DOHH2 (cell line): ENCODE results near the gene GANAB.

ENCODE experiments used
- H3F3A ChIP-seq: fragments of 200-600 bp; sonication (generic), shearing (Covaris generic); 2 replicates; pipeline ENCODE4 v1.6.0; 2016; ENCODE audit warnings: antibody characterized with exemption, mild to moderate bottlenecking; ENCODE audit not compliant: control insufficient read depth, insufficient read depth
- H3K27ac ChIP-seq: fragments of 200-600 bp; sonication (generic); 2 replicates; pipeline ENCODE4 v1.5.1; 2014; ENCODE audit warnings: low read depth, mild to moderate bottlenecking, low read length, moderate library complexity
- H3K27me3 ChIP-seq: fragments of 200-600 bp; sonication (generic); 2 replicates; pipeline ENCODE4 v1.6.1; 2014; ENCODE audit warnings: mild to moderate bottlenecking, low read length, mixed read lengths; ENCODE audit not compliant: control insufficient read depth
- H3K36me3 ChIP-seq: fragments of 200-600 bp; sonication (generic); 2 replicates; pipeline ENCODE4 v1.6.1; 2014; ENCODE audit warnings: mild to moderate bottlenecking, low read length, moderate library complexity, mixed read lengths; ENCODE audit not compliant: control insufficient read depth
- H3K4me1 ChIP-seq: fragments of 200-600 bp; sonication (generic); 2 replicates; pipeline ENCODE4 v1.6.1; 2014; ENCODE audit warnings: mild to moderate bottlenecking, low read length, mixed read lengths; ENCODE audit not compliant: control insufficient read depth
- H3K4me2 ChIP-seq: fragments of 200-600 bp; sonication (generic); 2 replicates; pipeline ENCODE4 v1.6.0; 2014; ENCODE audit warnings: mild to moderate bottlenecking, low read length, moderate library complexity
- H3K4me3 ChIP-seq: fragments of 200-600 bp; sonication (generic); 2 replicates; pipeline ENCODE4 v1.5.1; 2014; ENCODE audit warnings: mild to moderate bottlenecking, low read length, mixed read lengths
- H3K79me2 ChIP-seq: fragments of 200-600 bp; sonication (generic); 2 replicates; pipeline ENCODE4 v1.6.1; 2014; ENCODE audit warnings: mild to moderate bottlenecking, low read length, mixed read lengths; ENCODE audit not compliant: control insufficient read depth
- H3K9me2 ChIP-seq: fragments of 200-600 bp; sonication (generic); replicated peaks from 2 replicates; pipeline ENCODE4 v1.6.1; 2014; ENCODE audit warnings: mild to moderate bottlenecking, low read length, mixed read lengths; ENCODE audit not compliant: control insufficient read depth
- H3K9me3 ChIP-seq: fragments of 200-600 bp; sonication (generic); 2 replicates; pipeline ENCODE4 v1.6.1; 2014; ENCODE audit warnings: antibody characterized with exemption, low read length, mixed read lengths; ENCODE audit not compliant: control insufficient read depth, insufficient read depth
- H4K20me1 ChIP-seq: fragments of 200-600 bp; sonication (generic); 2 replicates; pipeline ENCODE4 v1.6.0; 2014; ENCODE audit warnings: low read depth, mild to moderate bottlenecking, antibody characterized with exemption, low read length, moderate library complexity; ENCODE audit not compliant: control insufficient read depth, insufficient read depth
- EZH2phosphoT487 ChIP-seq: fragments of 200-600 bp; sonication (generic); IDR thresholded peaks from 2 replicates; pipeline ENCODE4 v1.6.1; 2017; ENCODE audit warnings: borderline replicate concordance, mild to moderate bottlenecking, antibody characterized with exemption, low read length, moderate library complexity, mixed read lengths
- TF ChIP-seq, protein P1 (sequence below): fragments of 200-600 bp; sonication (generic); IDR thresholded peaks from one replicate; pipeline ENCODE4 v1.5.1; 2014; ENCODE audit warnings: antibody characterized with exemption, mild to moderate bottlenecking, low read depth, low read length; ENCODE audit not compliant: poor library complexity, severe bottlenecking

Gene GANAB

DNA sequence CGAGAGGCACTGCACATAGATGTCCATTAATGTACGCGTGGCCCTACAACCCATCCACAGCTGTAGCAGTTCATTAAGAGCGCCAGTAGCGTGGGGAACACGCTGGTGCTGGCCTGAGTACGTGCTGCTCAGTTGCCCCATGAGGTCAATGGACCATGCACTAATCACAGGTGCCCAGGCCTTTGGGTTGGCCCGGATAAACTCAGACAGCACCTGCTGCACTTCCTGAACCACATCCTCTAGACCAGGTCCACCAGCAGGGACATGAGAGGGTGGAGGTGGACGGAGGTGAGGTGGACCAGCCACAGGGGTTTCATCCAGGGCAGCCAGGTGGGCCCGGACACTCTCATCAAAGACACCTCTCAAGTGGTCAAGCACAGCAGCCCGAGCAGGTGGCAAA, 3.1 kb upstream of the GANAB start:
- no peaks in the 10 kb centered on the region for H3K9me3 ChIP-seq
- peaks cover 71% of the 10 kb centered on the region for H3K79me2 ChIP-seq

GRCh38 chr11:62648967-62649364, 2.6 kb upstream of the GANAB start:
- Histone ChIP-seq H3K79me2 (peaks cover 76% of the 10 kb centered on the region), H3K27ac (no peak overlapping the region), H3K4me1 (peaks cover 44% of the 10 kb centered on the region), H3K36me3 (peaks cover 60% of the 10 kb centered on the region), H3K27me3 (no peaks in the 10 kb centered on the region), H3K9me3 (no peaks in the 10 kb centered on the region), H3F3A (no peaks in the 10 kb centered on the region), H3K9me2 (no peaks in the 10 kb centered on the region), H3K4me3 (no peak overlapping the region), H3K4me2 (no peak overlapping the region), H4K20me1 (peaks cover 3% of the 10 kb centered on the region; the same call in 1 of the 2 replicates)
- TF ChIP-seq EZH2phosphoT487, result no peak
- TF ChIP-seq, protein P1, sequence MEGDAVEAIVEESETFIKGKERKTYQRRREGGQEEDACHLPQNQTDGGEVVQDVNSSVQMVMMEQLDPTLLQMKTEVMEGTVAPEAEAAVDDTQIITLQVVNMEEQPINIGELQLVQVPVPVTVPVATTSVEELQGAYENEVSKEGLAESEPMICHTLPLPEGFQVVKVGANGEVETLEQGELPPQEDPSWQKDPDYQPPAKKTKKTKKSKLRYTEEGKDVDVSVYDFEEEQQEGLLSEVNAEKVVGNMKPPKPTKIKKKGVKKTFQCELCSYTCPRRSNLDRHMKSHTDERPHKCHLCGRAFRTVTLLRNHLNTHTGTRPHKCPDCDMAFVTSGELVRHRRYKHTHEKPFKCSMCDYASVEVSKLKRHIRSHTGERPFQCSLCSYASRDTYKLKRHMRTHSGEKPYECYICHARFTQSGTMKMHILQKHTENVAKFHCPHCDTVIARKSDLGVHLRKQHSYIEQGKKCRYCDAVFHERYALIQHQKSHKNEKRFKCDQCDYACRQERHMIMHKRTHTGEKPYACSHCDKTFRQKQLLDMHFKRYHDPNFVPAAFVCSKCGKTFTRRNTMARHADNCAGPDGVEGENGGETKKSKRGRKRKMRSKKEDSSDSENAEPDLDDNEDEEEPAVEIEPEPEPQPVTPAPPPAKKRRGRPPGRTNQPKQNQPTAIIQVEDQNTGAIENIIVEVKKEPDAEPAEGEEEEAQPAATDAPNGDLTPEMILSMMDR, result no peak

More for the DNA sequence above, 3.1 kb upstream of the GANAB start:
- Histone ChIP-seq H3F3A (no peaks in the 10 kb centered on the region), H3K4me1 (peaks cover 45% of the 10 kb centered on the region), H3K36me3 (peaks cover 55% of the 10 kb centered on the region), H3K9me2 (no peaks in the 10 kb centered on the region), H3K4me3 (no peak overlapping the region), H4K20me1 (peaks cover 3% of the 10 kb centered on the region; the same call in 1 of the 2 replicates), H3K4me2 (no peak overlapping the region), H3K27me3 (no peaks in the 10 kb centered on the region), H3K27ac (no peak overlapping the region)
- no peak for TF ChIP-seq EZH2phosphoT487
- TF ChIP-seq, protein P1, result no peak

GRCh38 chr11:62648185-62648966, 2.0 kb upstream of the GANAB start:
- Histone ChIP-seq H3K27me3 (no peaks in the 10 kb centered on the region), H3K79me2 (peaks cover 82% of the 10 kb centered on the region), H4K20me1 (peaks cover 3% of the 10 kb centered on the region; the same call in 1 of the 2 replicates), H3K36me3 (peaks cover 66% of the 10 kb centered on the region), H3K27ac (no peak overlapping the region), H3K9me2 (no peaks in the 10 kb centered on the region), H3K4me3 (no peak overlapping the region), H3K4me1 (peaks cover 39% of the 10 kb centered on the region), H3K9me3 (no peaks in the 10 kb centered on the region), H3F3A (no peaks in the 10 kb centered on the region), H3K4me2 (no peak overlapping the region)
- no peak for TF ChIP-seq EZH2phosphoT487
- TF ChIP-seq, protein P1, result no peak
